ENCODE data around the gene ANKMY2. TPM values are rescaled to one million over a fixed set of nuclear protein-coding genes. Genes with fewer than 3 reads are reported as not detected.

ANKMY2 gene
- total and polyA plus RNA-seq, 9 donors = 9.9 to 26.5 (median 21.7) TPM

- intact Hi-C loops (cut with DNase I) = loop anchor here in 2 of 4 donors (10.0 kb wide), 2 partner anchors 479 to 489 kb away; no protein-coding TSS in a partner anchor
- no peaks in the 10 kb centered on the region for H3K27me3 ChIP-seq
- no peak for TF ChIP-seq EP300 (IDR thresholded peaks at IDR 0.05)
- TF ChIP-seq CTCF (IDR thresholded peaks at IDR 0.05) = no peak
- TF ChIP-seq POLR2A (IDR thresholded peaks at IDR 0.05) = no peak
- no peaks in the 10 kb centered on the region for H3K36me3 ChIP-seq
- 85 to 87% (median 86%) methylated on average over 4 of the region's 4 CpGs for WGBS, 3 donors
- H3K27ac ChIP-seq = no peak overlapping the region
- H3K4me3 ChIP-seq = no peak overlapping the region
- no peak for DNase-seq
- H3K9me3 ChIP-seq = no peaks in the 10 kb centered on the region
- H3K4me1 ChIP-seq (ENCODE audit: insufficient read depth) = no peaks in the 10 kb centered on the region
Measured at GRCh38 chr7:16564023-16564380, 81.6 kb downstream of the ANKMY2 start.

- 81 to 82% (median 81%) methylated on average over 5 of the region's 5 CpGs for WGBS, 3 donors
- H3K9me3 ChIP-seq = no peaks in the 10 kb centered on the region
- no peaks in the 10 kb centered on the region for H3K27me3 ChIP-seq
- TF ChIP-seq CTCF (IDR thresholded peaks at IDR 0.05) = no peak
- no peak for TF ChIP-seq EP300 (IDR thresholded peaks at IDR 0.05)
- TF ChIP-seq POLR2A (IDR thresholded peaks at IDR 0.05) = no peak
- DNase-seq = no peak
- no peaks in the 10 kb centered on the region for H3K36me3 ChIP-seq
- H3K4me3 ChIP-seq = no peak overlapping the region
- no peak overlapping the region for H3K27ac ChIP-seq
- H3K4me1 ChIP-seq (ENCODE audit: insufficient read depth) = no peaks in the 10 kb centered on the region
- intact Hi-C loops (cut with DNase I) = loop anchor here in 2 of 4 donors (10.0 kb wide), 2 partner anchors 479 to 489 kb away; no protein-coding TSS in a partner anchor
Measured at GRCh38 chr7:16563281-16564022, 82.1 kb downstream of the ANKMY2 start.

GRCh38 chr7:16562456-16563220 lies 82.9 kb downstream of the ANKMY2 start:
- Histone ChIP-seq H3K9me3 (no peaks in the 10 kb centered on the region), H3K4me1 (ENCODE audit: insufficient read depth) (no peaks in the 10 kb centered on the region), H3K27ac (no peak overlapping the region), H3K27me3 (no peaks in the 10 kb centered on the region), H3K4me3 (no peak overlapping the region), H3K36me3 (no peaks in the 10 kb centered on the region)
- intact Hi-C loops (cut with DNase I) = loop anchor here in 2 of 4 donors (10.0 kb wide), 2 partner anchors 478 to 488 kb away; no protein-coding TSS in a partner anchor
- TF ChIP-seq EP300 (IDR thresholded peaks at IDR 0.05) = no peak
- TF ChIP-seq POLR2A (IDR thresholded peaks at IDR 0.05) = no peak
- no peak for TF ChIP-seq CTCF (IDR thresholded peaks at IDR 0.05)
- 87 to 90% (median 88%) methylated on average over 9 of the region's 9 CpGs for WGBS, 3 donors
- DNase-seq = no peak

- intact Hi-C loops (cut with DNase I) = loop anchor here in 2 of 4 donors (10.0 kb wide), 2 partner anchors 477 to 487 kb away; no protein-coding TSS in a partner anchor
- no peaks in the 10 kb centered on the region for H3K36me3 ChIP-seq
- 85 to 91% (median 87%) methylated on average over 3 of the region's 3 CpGs for WGBS, 3 donors
- no peaks in the 10 kb centered on the region for H3K27me3 ChIP-seq
- no peaks in the 10 kb centered on the region for H3K4me1 ChIP-seq (ENCODE audit: insufficient read depth)
- TF ChIP-seq POLR2A (IDR thresholded peaks at IDR 0.05) (no peak), CTCF (IDR thresholded peaks at IDR 0.05) (no peak), EP300 (IDR thresholded peaks at IDR 0.05) (no peak)
- no peak for DNase-seq
- H3K27ac ChIP-seq = no peak overlapping the region
- no peaks in the 10 kb centered on the region for H3K9me3 ChIP-seq
- H3K4me3 ChIP-seq = no peak overlapping the region
Measured at GRCh38 chr7:16561943-16562342, 83.6 kb downstream of the ANKMY2 start.

Measured in ovary (tissue), 9 donors.